Testis (tissue), 2 donors: ENCODE measurements around the gene TMEM120A.

Source experiments
- CTCF ChIP-seq, 3 experiments: fragments of 450-650 bp in 2 of 3; fragments of 200-600 bp in 1 of 3; sonication (generic) in 1 of 3; IDR thresholded peaks; one replicate each; pipeline ENCODE4 v1.5.1; 2016 to 2019; ENCODE audit warnings: antibody characterized with exemption in 3 of 3, mild to moderate bottlenecking in 2 of 3, moderate library complexity in 1 of 3
- POLR2A ChIP-seq: fragments of 450-650 bp; IDR thresholded peaks from one replicate; pipeline ENCODE4 v1.6.1; 2017; ENCODE audit warnings: antibody characterized with exemption, mild to moderate bottlenecking, moderate library complexity

GRCh38 chr7:75966190-75966961 is 28.0 kb downstream of the TMEM120A start:
- TF ChIP-seq CTCF (IDR thresholded peaks at IDR 0.05) (no peak), POLR2A (no peak)
